Activated CD4-positive, alpha-beta T cell treated with anti-CD3 and anti-CD28 coated beads for 1 hour (primary cell): ENCODE measurements around the gene STYX.
"Not testable (repeated sequence)": the region's sequence is repeated elsewhere in the genome, so short reads cannot be mapped to it uniquely, and the experiment has no call there.

Experiments
- DNase-seq: peaks from one replicate; pipeline ENCODE4 v3.0.0-alpha.2; 2020

The STYX gene

DNA sequence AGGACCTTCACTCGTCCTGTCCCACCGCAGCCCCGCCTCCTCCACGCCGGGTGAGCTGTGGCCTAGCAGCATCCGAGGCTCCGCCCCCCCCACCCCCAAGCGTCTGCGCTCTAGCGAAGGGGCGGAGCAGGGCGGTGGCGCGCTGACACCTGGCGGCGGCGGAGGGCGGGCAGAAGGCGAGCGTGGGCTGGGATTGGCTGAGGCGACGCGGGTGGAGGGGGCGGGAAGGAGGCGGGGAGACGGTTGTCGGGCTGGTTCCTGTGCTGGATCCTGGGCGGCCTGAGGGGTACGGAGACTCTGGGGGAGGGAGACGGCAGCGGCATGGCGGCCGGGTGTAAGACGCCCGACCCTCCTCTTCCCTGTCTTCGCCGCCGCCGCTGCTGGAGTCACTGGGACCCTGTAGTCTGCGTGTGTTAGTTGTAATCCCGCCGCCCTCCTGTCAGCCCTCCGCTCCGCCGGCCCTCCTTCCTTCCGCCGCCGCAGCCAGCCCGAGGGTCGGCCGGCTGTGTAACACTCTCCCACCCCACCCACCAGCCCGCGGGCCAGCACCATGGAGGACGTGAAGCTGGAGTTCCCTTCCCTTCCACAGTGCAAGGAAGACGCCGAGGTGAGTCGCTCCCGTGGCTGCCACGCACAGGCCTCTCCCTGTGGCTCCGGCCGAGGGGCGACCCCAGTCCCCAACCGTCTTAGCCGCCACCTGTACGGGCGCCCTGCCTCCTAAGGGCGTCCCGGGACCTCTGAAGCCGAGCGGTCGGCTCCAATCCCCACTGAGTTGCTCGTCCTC is at the start of gene STYX:
Gene STYX (plus strand): TSS at position 242 of the 784 bp plus-strand sequence. CDS start 309 bp downstream, at position 551.
- peak; percentile 96 for DNase-seq

- no peak for DNase-seq
Measured at GRCh38 chr14:52683985-52684520, 45.9 kb upstream of the STYX start.

DNA sequence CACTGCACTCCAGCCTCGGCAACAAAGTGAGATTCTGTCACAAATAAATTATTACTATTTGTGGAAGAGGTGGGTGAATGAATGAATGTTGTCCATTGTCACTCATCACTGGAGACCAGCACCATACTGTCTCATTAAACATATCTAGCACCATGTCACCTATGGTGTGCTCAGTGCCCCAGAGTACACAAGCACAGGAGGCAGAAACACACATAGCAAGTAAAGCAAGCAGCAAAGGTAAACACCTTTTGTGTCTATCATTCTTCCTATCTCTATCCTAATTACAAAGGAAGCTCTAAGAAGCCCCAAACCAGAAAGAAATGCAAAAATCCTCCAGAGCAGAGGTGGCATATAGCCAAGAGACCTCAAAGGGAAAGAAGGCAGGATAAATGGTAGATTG is 43.8 kb upstream of the STYX start:
- DNase-seq, result no peak

- DNase-seq, result no peak
Measured at GRCh38 chr14:52690983-52691760, 38.8 kb upstream of the STYX start.

- DNase-seq, result no peak
Measured at GRCh38 chr14:52692248-52692962, 37.6 kb upstream of the STYX start.

GRCh38 chr14:52693036-52693435 is 36.9 kb upstream of the STYX start:
- no peak for DNase-seq

DNA sequence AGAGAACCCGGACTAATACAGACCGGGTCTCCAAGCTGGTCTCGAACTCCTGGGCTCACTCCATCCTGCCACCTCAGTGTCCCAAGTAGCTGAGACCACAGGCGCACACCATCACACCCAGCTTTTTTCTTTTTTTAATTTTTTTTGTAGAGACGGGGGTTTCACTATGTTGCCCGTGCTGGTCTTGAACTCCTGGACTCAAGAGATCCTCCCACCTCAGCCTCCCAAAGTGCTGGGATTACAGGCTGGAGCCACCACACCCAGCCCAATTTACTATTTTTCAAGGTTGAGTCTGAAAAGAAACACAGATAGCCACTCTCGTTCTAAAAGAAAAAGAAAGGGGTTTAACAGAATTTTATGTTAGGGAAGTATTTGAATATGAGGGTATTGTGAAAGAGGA is 36.4 kb upstream of the STYX start:
- no peak for DNase-seq

DNA sequence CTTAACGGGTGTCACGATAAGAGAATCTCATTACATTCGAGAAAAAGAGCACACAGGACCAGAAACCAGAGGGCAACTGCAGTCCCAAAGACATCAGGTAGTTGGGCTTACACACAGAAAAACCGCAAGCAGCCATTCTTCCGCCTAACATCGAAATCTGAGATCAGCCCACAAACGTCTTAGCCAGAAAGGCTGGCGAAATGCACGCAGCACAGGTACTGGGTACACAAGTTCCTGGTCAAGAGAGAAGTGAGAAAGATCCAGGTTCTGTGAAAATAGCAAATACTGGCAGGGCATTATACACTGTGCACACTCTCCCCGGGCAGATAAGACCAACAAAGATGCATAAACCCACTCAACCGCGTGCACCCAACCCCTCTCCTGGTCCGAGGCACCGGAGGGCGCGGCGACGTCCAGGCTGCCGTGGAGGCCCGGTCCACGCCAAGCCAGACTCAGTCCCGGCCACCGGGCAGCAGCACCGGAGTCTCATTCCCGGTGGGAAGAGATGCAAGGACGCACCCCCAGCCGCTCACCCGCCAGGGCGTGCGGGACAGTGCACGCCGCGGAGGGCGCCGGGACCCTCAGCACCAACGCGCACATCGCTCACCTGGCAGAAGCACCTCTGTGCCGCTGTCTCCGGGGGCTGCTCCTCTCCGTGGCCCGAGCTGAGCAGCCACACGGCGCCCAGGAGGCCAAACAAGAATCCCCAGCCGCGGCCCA is 35.0 kb upstream of the STYX start:
- DNase-seq, result peak; percentile 34

DNA sequence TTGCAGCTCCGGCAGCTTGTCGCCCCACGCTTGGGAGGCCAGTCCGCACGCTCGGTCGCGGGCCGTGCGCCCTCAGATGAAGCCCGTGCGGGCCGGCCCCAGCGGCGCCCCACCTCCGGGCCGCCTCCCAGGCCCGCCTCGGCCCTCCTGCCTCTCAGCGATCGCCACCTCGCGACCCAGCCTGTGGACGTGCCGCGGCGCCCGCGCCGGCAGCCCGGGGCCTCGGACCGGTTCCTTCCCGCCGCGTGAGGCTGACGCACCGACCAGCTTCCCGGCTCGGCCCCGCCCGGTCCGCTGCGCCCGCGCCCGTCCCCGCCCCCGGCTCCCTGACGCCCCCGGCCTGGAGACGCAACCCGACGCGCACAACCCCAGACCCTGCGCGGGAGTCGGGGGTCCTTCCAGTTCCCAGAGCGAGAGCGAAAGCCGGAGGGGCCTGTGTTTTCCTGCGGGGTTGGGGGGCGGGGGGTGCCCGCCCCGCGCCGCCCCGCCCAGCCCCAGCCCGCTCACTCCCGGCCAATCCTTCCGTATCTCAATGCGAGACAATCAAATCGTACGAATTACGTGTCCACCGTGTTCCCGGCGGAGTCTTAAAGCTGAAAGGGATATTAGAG is 34.4 kb upstream of the STYX start, which contains the start of gene ERO1A:
Gene ERO1A (minus strand): TSS at position 78 of the 611 bp plus-strand sequence. CDS start 77 bp downstream, at position 1.
- peak; percentile 36 for DNase-seq

DNA sequence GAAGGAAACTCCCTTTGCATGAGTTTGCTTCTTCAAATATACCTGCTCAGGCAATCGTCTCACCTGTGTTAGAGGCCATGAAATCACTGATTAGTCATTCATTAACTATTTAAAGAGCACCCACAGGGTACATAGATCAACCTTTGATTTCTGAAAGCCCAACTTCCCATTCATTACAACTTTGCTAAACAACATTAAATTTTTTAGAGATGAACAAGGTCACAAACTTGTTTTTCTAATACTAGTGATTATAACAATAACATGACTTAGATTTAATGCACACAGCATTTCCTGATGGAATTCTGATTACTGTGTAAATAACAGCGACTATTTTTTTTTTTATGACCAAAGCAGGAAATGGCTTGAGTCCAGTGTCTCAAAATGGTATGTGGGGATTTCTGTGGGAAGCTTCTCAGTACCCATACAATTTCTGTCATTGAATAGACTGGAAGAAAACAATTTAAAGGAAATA is 29.2 kb upstream of the STYX start:
- DNase-seq, result no peak

- DNase-seq, result no peak
Measured at GRCh38 chr14:52701223-52701622, 28.7 kb upstream of the STYX start.

GRCh38 chr14:52703225-52703624 is 26.7 kb upstream of the STYX start:
- no peak for DNase-seq

- DNase-seq, result no peak
Measured at GRCh38 chr14:52703664-52704063, 26.3 kb upstream of the STYX start.

DNA sequence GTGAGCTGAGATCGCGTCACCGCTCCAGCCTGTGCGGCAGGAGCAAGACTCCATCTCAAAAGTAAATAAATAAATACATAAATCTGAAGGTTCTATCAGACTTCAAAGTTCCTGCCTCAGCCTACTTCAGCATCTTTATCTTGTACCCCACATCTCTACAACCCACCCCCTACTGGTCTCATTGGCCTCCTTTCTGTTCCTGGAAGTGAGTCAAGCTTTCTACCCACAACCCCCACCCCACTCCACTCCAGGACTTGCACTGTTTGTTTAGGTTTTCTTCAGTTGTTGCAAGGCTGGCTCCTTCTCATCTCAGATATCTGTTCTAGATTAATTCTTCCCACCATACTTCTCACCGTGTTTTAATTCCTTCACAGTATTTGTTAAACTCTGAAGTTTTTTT is 23.7 kb upstream of the STYX start:
- DNase-seq, result no peak

GRCh38 chr14:52706724-52707706 is 23.0 kb upstream of the STYX start, which contains the start of gene PSMC6:
Gene PSMC6, plus strand, starts transcription at chr14:52707200. Its CDS starts 20 bp downstream, at chr14:52707220.
- DNase-seq, result peak; percentile 88

- DNase-seq, result no peak
Measured at GRCh38 chr14:52711666-52712065, 18.3 kb upstream of the STYX start.

- no peak for DNase-seq
Measured at GRCh38 chr14:52716155-52716554, 13.8 kb upstream of the STYX start.

GRCh38 chr14:52723514-52724359 is 6.2 kb upstream of the STYX start:
- DNase-seq, result no peak

- DNase-seq, result no peak
Measured at GRCh38 chr14:52724360-52724644, 5.7 kb upstream of the STYX start.

GRCh38 chr14:52727509-52727908 is 2.5 kb upstream of the STYX start:
- not testable (repeated sequence) for DNase-seq
